Astrocyte of the spinal cord (primary cell): ENCODE results near the gene RAB15.

Experiments
- DNase-seq: peaks from one replicate; pipeline ENCODE4 v3.0.0; 2011; ENCODE audit warnings: low read depth, low spot score
- H3K4me3 ChIP-seq: 2 replicates; pipeline ENCODE4 v1.5.1; 2011; ENCODE audit warnings: low read depth, mild to moderate bottlenecking, low read length, moderate library complexity
- CTCF ChIP-seq: IDR thresholded peaks from 2 replicates; pipeline ENCODE4 v1.5.1; 2012; ENCODE audit warnings: low read depth, mild to moderate bottlenecking, low read length, inconsistent platforms
- in situ Hi-C: cut with HindIII; loops from 2 replicates; pipeline ENCODE4 v1.10.0; 2017; ENCODE audit warnings: low sequenced_read_pairs

RAB15 gene

GRCh38 chr14:65010211-65010931 lies 38.2 kb upstream of the RAB15 start:
- no peak overlapping the region for H3K4me3 ChIP-seq
- in situ Hi-C loops: no loop called here
- DNase-seq: no peak
- no peak for TF ChIP-seq CTCF

GRCh38 chr14:65007202-65007601 lies 35.1 kb upstream of the RAB15 start:
- in situ Hi-C loops: no loop called here
- no peak for DNase-seq
- TF ChIP-seq CTCF: no peak

GRCh38 chr14:65006261-65006721 lies 34.2 kb upstream of the RAB15 start:
- DNase-seq: no peak
- no peak overlapping the region for H3K4me3 ChIP-seq
- no peak for TF ChIP-seq CTCF
- in situ Hi-C loops: no loop called here

More at GRCh38 chr14:65007202-65007601, 35.1 kb upstream of the RAB15 start:
- no peak overlapping the region for H3K4me3 ChIP-seq

- no peak overlapping the region for H3K4me3 ChIP-seq
- TF ChIP-seq CTCF: no peak
- DNase-seq: no peak
- in situ Hi-C loops: no loop called here
These were observed 31.3 kb upstream of the RAB15 start for GRCh38 chr14:65003394-65003793.

GRCh38 chr14:65002586-65003210 lies 30.6 kb upstream of the RAB15 start:
- H3K4me3 ChIP-seq: no peak overlapping the region
- in situ Hi-C loops: no loop called here
- peak; percentile 32 for DNase-seq
- no peak for TF ChIP-seq CTCF

GRCh38 chr14:65001723-65002122 lies 29.6 kb upstream of the RAB15 start:
- no peak for TF ChIP-seq CTCF
- no peak for DNase-seq
- in situ Hi-C loops: no loop called here
- no peak overlapping the region for H3K4me3 ChIP-seq
